Liver (tissue), 9 donors: ENCODE measurements around the gene SPEF1. TPM values are rescaled to one million over a fixed set of nuclear protein-coding genes. Genes with fewer than 3 reads are reported as not detected.

Source experiments
- DNase-seq: peaks from one replicate; pipeline ENCODE4 v3.0.0-alpha.2; 2017; ENCODE audit warnings: low spot score
- H3K27ac ChIP-seq, 2 donors: one replicate each; pipeline ENCODE4 v1.7.0; 2013; ENCODE audit warnings: inconsistent platforms in 2 of 2, low read length in 2 of 2, control low read depth in 1 of 2, low read depth in 1 of 2, mild to moderate bottlenecking in 1 of 2
- H3K27me3 ChIP-seq, 4 donors: one replicate each; pipeline versions ENCODE4 v1.6.1 to v1.7.0; 2013; ENCODE audit warnings: low read length in 3 of 4, inconsistent platforms in 1 of 4, mild to moderate bottlenecking in 1 of 4, moderate library complexity in 1 of 4; ENCODE audit not compliant: control insufficient read depth in 4 of 4, insufficient read depth in 4 of 4
- H3K36me3 ChIP-seq, 4 donors: one replicate each; pipeline versions ENCODE4 v1.6.1 to v1.7.0; 2013; ENCODE audit warnings: low read length in 3 of 4, mild to moderate bottlenecking in 3 of 4, low read depth in 1 of 4, moderate library complexity in 1 of 4; ENCODE audit not compliant: control insufficient read depth in 4 of 4, insufficient read depth in 3 of 4
- H3K4me1 ChIP-seq, 4 donors: one replicate each; pipeline versions ENCODE4 v1.6.1 to v1.7.0; 2013; ENCODE audit warnings: low read length in 3 of 4, mild to moderate bottlenecking in 3 of 4, moderate library complexity in 1 of 4; ENCODE audit not compliant: control insufficient read depth in 4 of 4, insufficient read depth in 4 of 4
- H3K4me3 ChIP-seq, 3 donors: one replicate each; pipeline versions ENCODE4 v1.6.1 to v1.7.0; 2013; ENCODE audit warnings: low read length in 3 of 3, control low read depth in 1 of 3, low read depth in 1 of 3, mild to moderate bottlenecking in 1 of 3
- H3K9ac ChIP-seq, 2 donors: one replicate each; pipeline ENCODE4 v1.7.0; 2013; ENCODE audit warnings: low read length in 2 of 2, mild to moderate bottlenecking in 2 of 2, moderate library complexity in 2 of 2, control low read depth in 1 of 2, low read depth in 1 of 2
- H3K9me3 ChIP-seq, 4 donors: one replicate each; pipeline versions ENCODE4 v1.6.1 to v1.7.0; 2013; ENCODE audit warnings: low read length in 3 of 4; ENCODE audit not compliant: control insufficient read depth in 4 of 4
- ATF3 ChIP-seq: IDR thresholded peaks from 2 replicates; pipeline ENCODE4 v1.6.1; 2016; ENCODE audit warnings: antibody characterized with exemption
- CTCF ChIP-seq: fragments of 150-350 bp; IDR thresholded peaks from 2 replicates; pipeline ENCODE4 v1.5.1; 2017; ENCODE audit warnings: improper control_type of control experiment, low read depth, low read length; ENCODE audit not compliant: missing input control
- EGR1 ChIP-seq, 2 donors: IDR thresholded peaks; 2 replicates each; pipeline ENCODE4 v1.6.1; 2016 to 2018; ENCODE audit warnings: antibody characterized with exemption in 2 of 2, low read depth in 2 of 2
- FOXA1 ChIP-seq: IDR thresholded peaks from 2 replicates; pipeline ENCODE4 v1.6.1; 2016; ENCODE audit warnings: antibody characterized with exemption
- FOXA2 ChIP-seq: IDR thresholded peaks from 2 replicates; pipeline ENCODE4 v1.6.1; 2016; ENCODE audit warnings: antibody characterized with exemption
- GABPA ChIP-seq, 2 donors: IDR thresholded peaks in 1 of 2; conservative IDR thresholded peaks in 1 of 2; 2 replicates each; pipeline ENCODE4 v1.6.1; 2016; ENCODE audit warnings: antibody characterized with exemption in 2 of 2, mild to moderate bottlenecking in 1 of 2, moderate library complexity in 1 of 2
- HNF4A ChIP-seq, 2 donors: conservative IDR thresholded peaks; 2 replicates each; pipeline ENCODE4 v1.6.1; 2016; ENCODE audit warnings: antibody characterized with exemption in 2 of 2, mild to moderate bottlenecking in 2 of 2
- HNF4G ChIP-seq: IDR thresholded peaks from 2 replicates; pipeline ENCODE4 v1.6.1; 2016; ENCODE audit warnings: antibody characterized with exemption
- JUND ChIP-seq, 2 donors: IDR thresholded peaks; 2 replicates each; pipeline ENCODE4 v1.6.1; 2016; ENCODE audit warnings: antibody characterized with exemption in 2 of 2
- MAX ChIP-seq: IDR thresholded peaks from 2 replicates; pipeline ENCODE4 v1.6.1; 2016; ENCODE audit warnings: antibody characterized with exemption
- NR2F2 ChIP-seq: IDR thresholded peaks from 2 replicates; pipeline ENCODE4 v1.6.1; 2016; ENCODE audit warnings: antibody characterized with exemption
- RAD21 ChIP-seq, 2 donors: IDR thresholded peaks; 2 replicates each; pipeline ENCODE4 v1.6.1; 2016; ENCODE audit warnings: antibody characterized with exemption in 2 of 2, mild to moderate bottlenecking in 2 of 2
- REST ChIP-seq: IDR thresholded peaks from 2 replicates; pipeline ENCODE4 v1.6.1; 2016; ENCODE audit warnings: antibody characterized with exemption, mild to moderate bottlenecking
- RXRA ChIP-seq, 2 donors: IDR thresholded peaks; 2 replicates each; pipeline ENCODE4 v1.6.1; 2017 to 2018; ENCODE audit warnings: antibody characterized with exemption in 2 of 2, mild to moderate bottlenecking in 1 of 2
- SP1 ChIP-seq: IDR thresholded peaks from 2 replicates; pipeline ENCODE4 v1.6.1; 2018; ENCODE audit warnings: antibody characterized with exemption, mild to moderate bottlenecking
- TAF1 ChIP-seq: conservative IDR thresholded peaks from 2 replicates; pipeline ENCODE4 v1.6.1; 2016; ENCODE audit warnings: antibody characterized with exemption, mild to moderate bottlenecking
- YY1 ChIP-seq: IDR thresholded peaks from 2 replicates; pipeline ENCODE4 v1.6.1; 2016; ENCODE audit warnings: antibody characterized with exemption, mild to moderate bottlenecking
- WGBS: extraction: QIAGEN DNeasy Blood & Tissue Kit; methylation state at CpG from one replicate; pipeline ENCODE4 v1.1.7; 2013; 5-methylcytosine and 5-hydroxymethylcytosine counted together
- polyA plus RNA-seq, 2 donors: library from polyadenylated mRNA; stranded (reverse) in 1 of 2; unstranded in 1 of 2; fragments of 200-250 nt in 1 of 2; fragments of >200 nt in 1 of 2; fragmentation: Nextera tagmentation in 1 of 2; extraction: Ambion mirVana in 1 of 2; gene quantifications; one replicate each; pipeline versions ENCODE4 v1.2.1 to v1.2.3, GENCODE V29; 2013 to 2015
- total RNA-seq, 2 donors: library from RNA; depleted of rRNA; stranded (reverse); fragments of >200 nt; gene quantifications; one replicate each; pipeline ENCODE4 v1.2.3, GENCODE V29; 2014
- donor health status: healthy.
- donor health status: healthy.
- donor health status: healthy.
- donor health status: healthy.
- donor health status: healthy.

SPEF1 gene
- total and polyA plus RNA-seq, 4 donors: not detected

GRCh38 chr20:3767427-3768341 is 13.6 kb downstream of the SPEF1 start, which contains the start of gene ADISSP (continued):
- TF ChIP-seq CTCF (no peak), HNF4G (no peak), ATF3 (no peak), MAX (no peak)

- WGBS: 14% methylated on average over 21 of the region's 21 CpGs
- Histone ChIP-seq H3K4me1 (peaks cover 3 to 19% (median 14%) of the 10 kb centered on the region in 4 donors), H3K27me3 (no peaks in the 10 kb centered on the region), H3K36me3 (no peaks in the 10 kb centered on the region), H3K4me3 (peak overlapping the region; percentile 43 to 58 (median 47)), H3K27ac (no peak overlapping the region), H3K9me3 (no peaks in the 10 kb centered on the region), H3K9ac (peak overlapping the region in 1 of 2 donors; percentile 17)
- no peak for TF ChIP-seq HNF4A (conservative IDR thresholded peaks at IDR 0.05)
- no peak for TF ChIP-seq RXRA (IDR thresholded peaks at IDR 0.05)
- no peak for TF ChIP-seq FOXA1
- TF ChIP-seq FOXA2: no peak
- no peak for TF ChIP-seq JUND (IDR thresholded peaks at IDR 0.05)
- no peak for TF ChIP-seq NR2F2
- no peak for TF ChIP-seq TAF1
- TF ChIP-seq GABPA (IDR thresholded peaks at IDR 0.05 in 1 of 2, conservative IDR thresholded peaks at IDR 0.05 in 1 of 2): no peak
- no peak for TF ChIP-seq CTCF
- no peak for TF ChIP-seq EGR1 (IDR thresholded peaks at IDR 0.05; ENCODE audit: low read depth in 2 of 2)
- TF ChIP-seq MAX: no peak
- TF ChIP-seq HNF4G: no peak
- TF ChIP-seq SP1: no peak
- TF ChIP-seq REST: no peak
- TF ChIP-seq RAD21 (IDR thresholded peaks at IDR 0.05): no peak
- no peak for TF ChIP-seq YY1
- no peak for DNase-seq
Observed at GRCh38 chr20:3767110-3767426, 14.2 kb downstream of the SPEF1 start.
